DMS 273 treated with DMSO at 0.1 percent for 48 hours (cell line): Measurements from ENCODE around the gene KCNK18.
"Not testable (repeated sequence)": the region's sequence is repeated elsewhere in the genome, so short reads cannot be mapped to it uniquely, and the experiment has no call there.

Source experiments
- DNase-seq: peaks from one replicate; lab custom pipeline; 2025; lab: John Stamatoyannopoulos, UW

The KCNK18 gene

GRCh38 chr10:117221156-117221711 is 23.9 kb downstream of the KCNK18 start:
- DNase-seq = no peak

GRCh38 chr10:117222552-117222951 is 25.3 kb downstream of the KCNK18 start:
- DNase-seq = no peak

- no peak for DNase-seq
Observed at GRCh38 chr10:117222976-117223692, 25.8 kb downstream of the KCNK18 start.

- no peak for DNase-seq
Observed at GRCh38 chr10:117223693-117224430, 26.6 kb downstream of the KCNK18 start.

GRCh38 chr10:117224881-117225280 is 27.6 kb downstream of the KCNK18 start:
- DNase-seq = no peak

GRCh38 chr10:117226813-117227451 is 29.6 kb downstream of the KCNK18 start:
- no peak for DNase-seq

GRCh38 chr10:117228210-117228609 is 30.9 kb downstream of the KCNK18 start:
- DNase-seq = no peak

GRCh38 chr10:117230107-117230506 is 32.8 kb downstream of the KCNK18 start:
- not testable (repeated sequence) for DNase-seq

- no peak for DNase-seq
Observed at GRCh38 chr10:117237401-117237991, 40.2 kb downstream of the KCNK18 start.

- no peak for DNase-seq
Observed at GRCh38 chr10:117239051-117239450, 41.8 kb downstream of the KCNK18 start.

GRCh38 chr10:117239721-117240620 is 42.7 kb downstream of the KCNK18 start:
- DNase-seq = no peak

GRCh38 chr10:117240621-117241529 is 43.6 kb downstream of the KCNK18 start, which contains the start of gene SLC18A2:
Gene SLC18A2 (plus strand): TSS chr10:117241114. CDS start chr10:117241694, 580 bp downstream.
- no peak for DNase-seq

GRCh38 chr10:117241541-117242462 is 44.5 kb downstream of the KCNK18 start:
- DNase-seq = no peak

- no peak for DNase-seq
Observed at GRCh38 chr10:117242463-117242832, 45.2 kb downstream of the KCNK18 start.

- DNase-seq = no peak
Observed at GRCh38 chr10:117246997-117247671, 49.8 kb downstream of the KCNK18 start.

- DNase-seq = no peak
Observed at GRCh38 chr10:117248750-117249465, 51.6 kb downstream of the KCNK18 start.

GRCh38 chr10:117249493-117250093 is 52.3 kb downstream of the KCNK18 start:
- no peak for DNase-seq
